Type B pancreatic cell (in vitro differentiated cells): ENCODE results near the gene PDF. TPM values are rescaled to one million over a fixed set of nuclear protein-coding genes. Genes with fewer than 3 reads are reported as not detected.

Experiments
- DNase-seq: peaks from one replicate; pipeline ENCODE4 v3.0.0; 2021; ENCODE audit warnings: mixed read lengths; ENCODE audit not compliant: unreplicated experiment; ENCODE audit errors: extremely low spot score
- H3K27ac Mint-ChIP-seq: 2 replicates; pipeline ENCODE4 v1.8.0; 2021; ENCODE audit warnings: mild to moderate bottlenecking, mixed read lengths
- H3K27me3 Mint-ChIP-seq: 2 replicates; pipeline ENCODE4 v1.8.0; 2021; ENCODE audit warnings: mixed read lengths
- H3K36me3 Mint-ChIP-seq: 2 replicates; pipeline ENCODE4 v1.8.0; 2021; ENCODE audit warnings: mixed read lengths
- H3K4me1 Mint-ChIP-seq: one replicate; pipeline ENCODE4 v1.8.0; 2021; ENCODE audit warnings: mixed read lengths; ENCODE audit not compliant: unreplicated experiment
- H3K4me3 Mint-ChIP-seq: 2 replicates; pipeline ENCODE4 v1.8.0; 2021; ENCODE audit warnings: mild to moderate bottlenecking, mixed read lengths
- H3K9me3 Mint-ChIP-seq: 2 replicates; pipeline ENCODE4 v1.8.0; 2021; ENCODE audit warnings: mixed read lengths
- total RNA-seq: library from RNA; stranded (reverse); gene quantifications from 2 replicates; pipeline ENCODE4 v1.2.1, GENCODE V29; 2021; ENCODE audit warnings: low replicate concordance
- TF ChIP-seq, protein P1 (sequence below): fragments of 200-600 bp; sonication (generic); conservative IDR thresholded peaks from 2 replicates; pipeline ENCODE4 v1.5.0; 2021; ENCODE audit warnings: antibody characterized with exemption, mild to moderate bottlenecking

PDF gene
- total RNA-seq, 1 donor from 2014 or later = 14.6 TPM

- TF ChIP-seq, protein P1, sequence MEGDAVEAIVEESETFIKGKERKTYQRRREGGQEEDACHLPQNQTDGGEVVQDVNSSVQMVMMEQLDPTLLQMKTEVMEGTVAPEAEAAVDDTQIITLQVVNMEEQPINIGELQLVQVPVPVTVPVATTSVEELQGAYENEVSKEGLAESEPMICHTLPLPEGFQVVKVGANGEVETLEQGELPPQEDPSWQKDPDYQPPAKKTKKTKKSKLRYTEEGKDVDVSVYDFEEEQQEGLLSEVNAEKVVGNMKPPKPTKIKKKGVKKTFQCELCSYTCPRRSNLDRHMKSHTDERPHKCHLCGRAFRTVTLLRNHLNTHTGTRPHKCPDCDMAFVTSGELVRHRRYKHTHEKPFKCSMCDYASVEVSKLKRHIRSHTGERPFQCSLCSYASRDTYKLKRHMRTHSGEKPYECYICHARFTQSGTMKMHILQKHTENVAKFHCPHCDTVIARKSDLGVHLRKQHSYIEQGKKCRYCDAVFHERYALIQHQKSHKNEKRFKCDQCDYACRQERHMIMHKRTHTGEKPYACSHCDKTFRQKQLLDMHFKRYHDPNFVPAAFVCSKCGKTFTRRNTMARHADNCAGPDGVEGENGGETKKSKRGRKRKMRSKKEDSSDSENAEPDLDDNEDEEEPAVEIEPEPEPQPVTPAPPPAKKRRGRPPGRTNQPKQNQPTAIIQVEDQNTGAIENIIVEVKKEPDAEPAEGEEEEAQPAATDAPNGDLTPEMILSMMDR = no peak
- Mint-ChIP-seq H3K9me3 (no peaks in the 10 kb centered on the region), H3K36me3 (peaks cover 22% of the 10 kb centered on the region), H3K27ac (peak overlapping the region; percentile 98), H3K4me1 (peaks cover 27% of the 10 kb centered on the region), H3K4me3 (peak overlapping the region; percentile 100), H3K27me3 (no peaks in the 10 kb centered on the region)
- no peak for DNase-seq
Observed at GRCh38 chr16:69338557-69339288, 8.3 kb upstream of the PDF start.

- no peak overlapping the region for H3K4me3 Mint-ChIP-seq
- H3K27ac Mint-ChIP-seq = no peak overlapping the region
- H3K36me3 Mint-ChIP-seq = peaks cover 18% of the 10 kb centered on the region
- H3K4me1 Mint-ChIP-seq = peaks cover 14% of the 10 kb centered on the region
- DNase-seq = no peak
- H3K9me3 Mint-ChIP-seq = no peaks in the 10 kb centered on the region
- H3K27me3 Mint-ChIP-seq = no peaks in the 10 kb centered on the region
- TF ChIP-seq, protein P1 = no peak
Observed at GRCh38 chr16:69334696-69335095, 4.3 kb upstream of the PDF start.

DNA sequence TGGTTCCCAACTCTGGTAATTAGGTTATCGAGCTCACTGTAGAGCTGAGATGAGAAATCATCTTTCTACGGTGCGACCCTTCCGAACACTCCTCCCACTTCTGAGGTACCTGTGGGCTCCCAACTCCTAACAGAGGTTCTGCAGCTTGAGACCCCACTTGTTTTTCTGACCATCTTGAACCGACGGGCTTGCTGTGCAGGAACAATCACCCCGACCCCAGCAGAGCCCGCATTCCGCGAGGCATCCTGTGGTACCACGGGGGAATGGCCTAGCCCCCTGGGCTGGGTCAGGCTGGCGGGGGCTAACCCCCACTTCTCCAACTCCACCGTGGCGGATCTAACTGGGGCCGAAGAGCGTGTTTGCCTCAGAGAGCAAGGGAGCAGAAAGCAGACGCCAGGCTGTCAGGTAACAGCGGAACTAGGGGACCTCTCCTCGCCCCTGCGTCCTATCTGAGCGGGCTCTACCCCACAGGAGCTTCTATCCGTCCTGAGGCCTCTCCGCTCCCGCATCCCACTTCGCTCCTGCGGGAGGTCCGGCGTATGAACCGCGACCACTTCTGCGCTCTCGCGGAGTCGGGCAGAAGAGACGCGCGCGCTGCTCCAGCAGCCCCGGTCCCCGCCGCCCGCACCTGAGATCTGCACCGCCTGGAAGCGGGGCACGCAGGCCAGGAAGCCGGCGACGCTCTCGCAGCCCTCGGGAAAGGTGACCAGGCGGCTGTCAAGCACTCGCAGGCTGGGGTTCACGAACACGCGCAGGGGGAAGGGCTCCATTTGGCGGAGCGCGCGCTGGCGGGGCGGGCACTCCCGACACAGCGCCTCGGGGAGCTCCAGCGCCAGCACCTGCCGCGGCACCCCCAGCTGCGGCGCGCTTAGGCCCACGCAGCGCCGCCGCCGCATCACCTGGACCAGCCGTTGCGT lies 761 bp downstream of the PDF start:
- Mint-ChIP-seq H3K4me3 (peak overlapping the region; percentile 85), H3K27ac (peak overlapping the region; percentile 64), H3K36me3 (peaks cover 9% of the 10 kb centered on the region), H3K9me3 (no peaks in the 10 kb centered on the region), H3K4me1 (peaks cover 20% of the 10 kb centered on the region), H3K27me3 (no peaks in the 10 kb centered on the region)
- TF ChIP-seq, protein P1 = no peak
- no peak for DNase-seq

DNA sequence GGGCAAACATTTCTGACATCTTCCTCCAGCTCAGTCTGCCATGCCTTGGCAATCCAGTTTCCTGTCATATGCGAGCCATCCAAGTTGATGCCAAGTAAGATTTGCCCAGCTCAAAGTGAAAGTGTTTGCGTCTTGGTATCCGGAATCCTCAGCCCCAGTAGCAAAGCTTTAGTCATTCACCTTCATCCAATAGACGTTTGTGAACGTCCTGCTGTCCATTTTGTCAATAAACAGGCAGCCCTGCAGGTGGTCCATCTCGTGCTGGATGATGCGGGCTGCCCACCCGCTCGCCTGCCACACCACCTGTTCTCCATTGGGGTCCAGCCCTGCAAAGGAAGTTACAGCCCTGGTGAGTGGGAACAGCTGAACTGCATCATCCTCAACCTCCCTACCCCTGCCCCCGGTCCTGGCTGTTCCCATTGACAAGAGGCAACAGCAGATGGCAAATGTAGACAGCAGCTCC lies 1.5 kb downstream of the PDF start:
- peaks cover 6% of the 10 kb centered on the region for H3K36me3 Mint-ChIP-seq
- H3K4me1 Mint-ChIP-seq = peaks cover 20% of the 10 kb centered on the region
- no peaks in the 10 kb centered on the region for H3K27me3 Mint-ChIP-seq
- H3K4me3 Mint-ChIP-seq = peak overlapping the region; percentile 85
- H3K9me3 Mint-ChIP-seq = no peaks in the 10 kb centered on the region
- TF ChIP-seq, protein P1 = no peak
- DNase-seq = no peak
- H3K27ac Mint-ChIP-seq = peak overlapping the region; percentile 64

DNA sequence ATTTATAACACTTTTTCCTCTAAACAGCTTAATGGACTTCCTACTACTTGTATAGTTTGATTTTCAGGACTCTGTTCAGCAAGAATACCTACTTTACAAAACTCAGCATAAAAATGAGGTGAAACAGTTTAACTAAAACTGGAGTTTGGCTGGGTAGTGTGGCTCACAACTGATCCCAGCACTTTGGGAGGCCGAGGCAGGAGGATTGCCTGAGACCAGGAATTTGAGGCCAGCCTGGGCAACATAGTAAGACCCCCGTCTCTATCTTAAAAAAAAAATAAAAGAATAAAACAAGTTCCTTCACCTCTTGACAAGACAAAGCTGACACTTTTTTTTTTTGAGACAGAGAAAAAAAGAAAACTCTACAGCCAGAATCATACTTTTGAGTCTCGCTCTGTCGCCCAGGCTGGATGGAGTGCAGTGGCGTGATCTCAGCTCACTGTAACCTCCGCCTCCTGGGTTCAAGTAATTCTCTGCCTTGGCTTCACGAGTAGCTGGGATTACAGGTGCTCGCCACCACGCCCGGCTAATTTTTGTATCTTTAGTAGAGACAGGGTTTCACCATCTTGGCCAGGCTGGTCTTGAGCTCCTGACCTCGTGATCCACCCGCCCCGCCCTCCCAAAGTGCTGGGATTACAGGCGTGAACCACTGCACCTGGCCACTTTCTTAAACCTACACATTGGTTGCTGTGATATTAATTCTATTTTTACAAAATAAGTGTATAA lies 2.6 kb downstream of the PDF start:
- Mint-ChIP-seq H3K27ac (no peak overlapping the region), H3K27me3 (no peaks in the 10 kb centered on the region), H3K4me1 (peaks cover 20% of the 10 kb centered on the region), H3K9me3 (no peaks in the 10 kb centered on the region), H3K4me3 (peak overlapping the region; percentile 85), H3K36me3 (peaks cover 4% of the 10 kb centered on the region)
- TF ChIP-seq, protein P1 = no peak
- DNase-seq = no peak
